A549 (cell line): Measurements from ENCODE around the gene TBX2. TPM values are rescaled to one million over a fixed set of nuclear protein-coding genes. Genes with fewer than 3 reads are reported as not detected.
"Not testable (repeated sequence)": the region's sequence is repeated elsewhere in the genome, so short reads cannot be mapped to it uniquely, and the experiment has no call there.

Source experiments
- ATAC-seq, 2 experiments: fragments of 200-7000 bp in 1 of 2; fragments of >200 bp in 1 of 2; cut with Nextera tagmentation in 1 of 2; cut with Tn5 transposase in 1 of 2; 3 replicates each; pipeline versions ENCODE4 v1.8.0 to v1.9.1; 2018 to 2020; ENCODE audit warnings: mild to moderate bottlenecking in 1 of 2, moderate library complexity in 1 of 2
- CTCF ChIA-PET: fragments of 300-600 bp; sonication (Branson Sonifier 250); formaldehyde crosslinking; extraction: SDS; loops from one replicate; lab custom pipeline; 2021; ENCODE audit warnings: antibody characterized with exemption, inconsistent platforms; lab: Yijun Ruan, JAX
- POLR2A ChIA-PET: fragments of 350-600 bp; formaldehyde crosslinking; extraction: SDS; loops from one replicate; lab custom pipeline; 2021; ENCODE audit warnings: antibody characterized with exemption, inconsistent platforms; lab: Yijun Ruan, JAX
- DNase-seq, 2 experiments: peaks; one replicate each; pipeline versions ENCODE4 v3.0.0 to v3.0.0-alpha.2; 2011 to 2016; ENCODE audit warnings: low read depth in 1 of 2, low spot score in 1 of 2
- FAIRE-seq: peaks from 2 replicates; lab custom pipeline; 2011; peaks lifted over from hg19 to GRCh38; lab: Jason Lieb, UNC
- H3K27ac ChIP-seq, 2 experiments: fragments of >200 bp; sonication (Bioruptor Twin); formaldehyde crosslinking; 3 replicates each; pipeline ENCODE4 v1.5.1; 2016 to 2017
- H3K4me1 ChIP-seq: fragments of >200 bp; sonication (Bioruptor Twin); formaldehyde crosslinking; 3 replicates; pipeline ENCODE4 v1.6.1; 2016
- H3K4me2 ChIP-seq: fragments of >200 bp; sonication (Bioruptor Twin); formaldehyde crosslinking; 3 replicates; pipeline ENCODE4 v1.6.1; 2016
- H3K4me3 ChIP-seq: fragments of >200 bp; sonication (Bioruptor Twin); formaldehyde crosslinking; 3 replicates; pipeline ENCODE4 v1.5.1; 2016
- H3K9me3 ChIP-seq: fragments of >200 bp; sonication (Bioruptor Twin); formaldehyde crosslinking; 3 replicates; pipeline ENCODE4 v1.6.1; 2016
- BHLHE40 ChIP-seq: IDR thresholded peaks from 2 replicates; pipeline ENCODE4 v1.6.1; 2012; ENCODE audit warnings: low read depth, low read length, inconsistent platforms
- E2F6 ChIP-seq: IDR thresholded peaks from 2 replicates; pipeline ENCODE4 v1.6.1; 2012; ENCODE audit warnings: low read depth, borderline replicate concordance
- EHF ChIP-seq: fragments of 250-450 bp; sonication (Bioruptor Pico); IDR thresholded peaks from 2 replicates; pipeline ENCODE4 v1.5.0; 2020; ENCODE audit warnings: mild to moderate bottlenecking
- EHMT2 ChIP-seq: fragments of 200-600 bp; sonication (generic); IDR thresholded peaks from 2 replicates; pipeline ENCODE4 v1.6.1; 2016; ENCODE audit warnings: antibody characterized with exemption, low read depth, mild to moderate bottlenecking, moderate library complexity
- ELK1 ChIP-seq: fragments of 150-350 bp; IDR thresholded peaks from 2 replicates; pipeline ENCODE4 v1.6.1; 2014; ENCODE audit warnings: low read depth, mild to moderate bottlenecking, low read length
- ESRRA ChIP-seq: fragments of 150-350 bp; IDR thresholded peaks from 2 replicates; pipeline ENCODE4 v1.6.1; 2014; ENCODE audit warnings: mild to moderate bottlenecking, low read length, borderline replicate concordance
- NFE2L2 ChIP-seq: fragments of 150-350 bp; conservative IDR thresholded peaks from 2 replicates; pipeline ENCODE4 v1.6.1; 2014; ENCODE audit warnings: low read length
- PHF8 ChIP-seq: fragments of 200-600 bp; sonication (generic); IDR thresholded peaks from 2 replicates; pipeline ENCODE4 v1.6.1; 2016; ENCODE audit warnings: low read depth, mild to moderate bottlenecking, antibody characterized with exemption, moderate library complexity, borderline replicate concordance
- POLR2AphosphoS2 ChIP-seq: conservative IDR thresholded peaks from 2 replicates; pipeline ENCODE4 v1.6.1; 2012; ENCODE audit warnings: low read length, improper control_type of control experiment, inconsistent platforms
- ZNF302 ChIP-seq: fragments of 250-450 bp; sonication (Bioruptor Pico); IDR thresholded peaks from 2 replicates; pipeline ENCODE4 v1.9.0; 2021; ENCODE audit warnings: inconsistent platforms, mild to moderate bottlenecking, moderate library complexity
- ZSCAN20 ChIP-seq: fragments of 250-450 bp; sonication (Bioruptor Pico); IDR thresholded peaks from 2 replicates; pipeline ENCODE4 v1.8.0; 2022; ENCODE audit warnings: mild to moderate bottlenecking, moderate library complexity
- WGBS: methylation state at CpG from one replicate; pipeline ENCODE4 v1.1.6; 2017; ENCODE audit errors: missing lambda C conversion rate; 5-methylcytosine and 5-hydroxymethylcytosine counted together
- polyA plus RNA-seq, 4 experiments: library from polyadenylated mRNA; depleted of rRNA in 3 of 4; stranded (reverse); fragments of >200 nt; fragmentation: RNase III in 1 of 4; extraction: RNeasy Plus Mini Kit Qiagen cat#74134 plus additional on column Dnase treatment in 1 of 4; gene quantifications; 2 replicates in 3 of 4; 3 replicates in 1 of 4; pipeline ENCODE4 v1.2.3, GENCODE V29; 2011 to 2017
- TF ChIP-seq, protein P1 (sequence below): fragments of 200-600 bp; sonication (generic); IDR thresholded peaks from 2 replicates; pipeline ENCODE4 v1.6.1; 2016; ENCODE audit warnings: antibody characterized with exemption, mild to moderate bottlenecking, moderate library complexity
- TF ChIP-seq, protein P2 (sequence below): fragments of 250-450 bp; sonication (Bioruptor Pico); IDR thresholded peaks from 2 replicates; pipeline ENCODE4 v1.5.0; 2021; ENCODE audit warnings: mild to moderate bottlenecking, moderate library complexity, borderline replicate concordance
- TF ChIP-seq, protein P3 (sequence below): fragments of >200 bp; sonication (Bioruptor Twin); formaldehyde crosslinking; IDR thresholded peaks from 3 replicates; pipeline ENCODE4 v1.6.1; 2016

Gene TBX2
- polyA plus RNA-seq, 2 of the 4 experiments (the other 2 are of a cell fraction), result 0.71 to 2.3 TPM

DNA sequence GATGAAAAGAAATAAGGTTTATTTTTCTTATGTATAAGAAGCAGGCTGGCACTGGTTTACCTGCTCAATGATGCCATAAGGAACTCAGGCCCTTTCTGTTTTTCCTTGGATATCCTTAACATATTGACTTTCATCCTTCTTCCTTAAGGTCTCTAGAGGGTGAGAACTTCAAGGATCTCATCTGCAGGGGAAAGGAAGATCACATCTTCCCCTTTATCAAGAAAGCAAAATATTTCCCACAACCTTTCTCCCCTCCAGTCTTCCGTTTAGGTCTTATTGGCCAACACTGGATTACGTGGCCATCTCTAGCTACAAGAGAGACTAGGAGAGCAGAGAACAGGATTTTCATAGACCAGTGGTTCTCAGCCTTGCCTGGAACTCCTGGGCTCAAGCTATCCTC lies 48.4 kb downstream of the TBX2 start:
- DNase-seq, result no peak
- H3K4me2 ChIP-seq, result no peak overlapping the region
- H3K27ac ChIP-seq, result no peak overlapping the region
- CTCF ChIA-PET, result interaction anchor here (0.7 to 1.7 kb wide), 8 partner anchors 13 to 135 kb away, joined by 3 to 5 read pairs (median 4); no protein-coding TSS in a partner anchor
- POLR2A ChIA-PET, result no interaction called here
- WGBS, result 83% methylated on average over 2 of the region's 2 CpGs
- H3K4me1 ChIP-seq, result peaks cover 13% of the 10 kb centered on the region
- TF ChIP-seq NFE2L2 (no peak), ESRRA (no peak), PHF8 (no peak), EHMT2 (no peak), ELK1 (no peak), E2F6 (no peak), EHF (CRISPR knock-in tag) (no peak), POLR2AphosphoS2 (no peak), ZNF302 (CRISPR knock-in tag) (no peak), BHLHE40 (no peak), ZSCAN20 (CRISPR knock-in tag) (no peak)
- TF ChIP-seq, protein P1, sequence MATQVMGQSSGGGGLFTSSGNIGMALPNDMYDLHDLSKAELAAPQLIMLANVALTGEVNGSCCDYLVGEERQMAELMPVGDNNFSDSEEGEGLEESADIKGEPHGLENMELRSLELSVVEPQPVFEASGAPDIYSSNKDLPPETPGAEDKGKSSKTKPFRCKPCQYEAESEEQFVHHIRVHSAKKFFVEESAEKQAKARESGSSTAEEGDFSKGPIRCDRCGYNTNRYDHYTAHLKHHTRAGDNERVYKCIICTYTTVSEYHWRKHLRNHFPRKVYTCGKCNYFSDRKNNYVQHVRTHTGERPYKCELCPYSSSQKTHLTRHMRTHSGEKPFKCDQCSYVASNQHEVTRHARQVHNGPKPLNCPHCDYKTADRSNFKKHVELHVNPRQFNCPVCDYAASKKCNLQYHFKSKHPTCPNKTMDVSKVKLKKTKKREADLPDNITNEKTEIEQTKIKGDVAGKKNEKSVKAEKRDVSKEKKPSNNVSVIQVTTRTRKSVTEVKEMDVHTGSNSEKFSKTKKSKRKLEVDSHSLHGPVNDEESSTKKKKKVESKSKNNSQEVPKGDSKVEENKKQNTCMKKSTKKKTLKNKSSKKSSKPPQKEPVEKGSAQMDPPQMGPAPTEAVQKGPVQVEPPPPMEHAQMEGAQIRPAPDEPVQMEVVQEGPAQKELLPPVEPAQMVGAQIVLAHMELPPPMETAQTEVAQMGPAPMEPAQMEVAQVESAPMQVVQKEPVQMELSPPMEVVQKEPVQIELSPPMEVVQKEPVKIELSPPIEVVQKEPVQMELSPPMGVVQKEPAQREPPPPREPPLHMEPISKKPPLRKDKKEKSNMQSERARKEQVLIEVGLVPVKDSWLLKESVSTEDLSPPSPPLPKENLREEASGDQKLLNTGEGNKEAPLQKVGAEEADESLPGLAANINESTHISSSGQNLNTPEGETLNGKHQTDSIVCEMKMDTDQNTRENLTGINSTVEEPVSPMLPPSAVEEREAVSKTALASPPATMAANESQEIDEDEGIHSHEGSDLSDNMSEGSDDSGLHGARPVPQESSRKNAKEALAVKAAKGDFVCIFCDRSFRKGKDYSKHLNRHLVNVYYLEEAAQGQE, result no peak
- TF ChIP-seq, protein P2, sequence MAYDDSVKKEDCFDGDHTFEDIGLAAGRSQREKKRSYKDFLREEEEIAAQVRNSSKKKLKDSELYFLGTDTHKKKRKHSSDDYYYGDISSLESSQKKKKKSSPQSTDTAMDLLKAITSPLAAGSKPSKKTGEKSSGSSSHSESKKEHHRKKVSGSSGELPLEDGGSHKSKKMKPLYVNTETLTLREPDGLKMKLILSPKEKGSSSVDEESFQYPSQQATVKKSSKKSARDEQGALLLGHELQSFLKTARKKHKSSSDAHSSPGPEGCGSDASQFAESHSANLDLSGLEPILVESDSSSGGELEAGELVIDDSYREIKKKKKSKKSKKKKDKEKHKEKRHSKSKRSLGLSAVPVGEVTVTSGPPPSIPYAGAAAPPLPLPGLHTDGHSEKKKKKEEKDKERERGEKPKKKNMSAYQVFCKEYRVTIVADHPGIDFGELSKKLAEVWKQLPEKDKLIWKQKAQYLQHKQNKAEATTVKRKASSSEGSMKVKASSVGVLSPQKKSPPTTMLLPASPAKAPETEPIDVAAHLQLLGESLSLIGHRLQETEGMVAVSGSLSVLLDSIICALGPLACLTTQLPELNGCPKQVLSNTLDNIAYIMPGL, result no peak
- TF ChIP-seq, protein P3, sequence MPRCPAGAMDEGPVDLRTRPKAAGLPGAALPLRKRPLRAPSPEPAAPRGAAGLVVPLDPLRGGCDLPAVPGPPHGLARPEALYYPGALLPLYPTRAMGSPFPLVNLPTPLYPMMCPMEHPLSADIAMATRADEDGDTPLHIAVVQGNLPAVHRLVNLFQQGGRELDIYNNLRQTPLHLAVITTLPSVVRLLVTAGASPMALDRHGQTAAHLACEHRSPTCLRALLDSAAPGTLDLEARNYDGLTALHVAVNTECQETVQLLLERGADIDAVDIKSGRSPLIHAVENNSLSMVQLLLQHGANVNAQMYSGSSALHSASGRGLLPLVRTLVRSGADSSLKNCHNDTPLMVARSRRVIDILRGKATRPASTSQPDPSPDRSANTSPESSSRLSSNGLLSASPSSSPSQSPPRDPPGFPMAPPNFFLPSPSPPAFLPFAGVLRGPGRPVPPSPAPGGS, result no peak
- ATAC-seq, result no peak
- FAIRE-seq, result no peak
- H3K4me3 ChIP-seq, result no peak overlapping the region
- H3K9me3 ChIP-seq, result no peaks in the 10 kb centered on the region

- 72% methylated on average over 4 of the region's 4 CpGs for WGBS
- H3K4me1 ChIP-seq, result peaks cover 13% of the 10 kb centered on the region
- H3K9me3 ChIP-seq, POLR2A ChIA-PET, DNase-seq, ATAC-seq, H3K27ac ChIP-seq, H3K4me2 ChIP-seq, H3K4me3 ChIP-seq, FAIRE-seq: not testable (repeated sequence)
- CTCF ChIA-PET, result interaction anchor here (0.9 to 1.4 kb wide), 8 partner anchors 9 to 390 kb away, joined by 3 to 6 read pairs (median 4); no protein-coding TSS in a partner anchor
These were observed 49.5 kb downstream of the TBX2 start for GRCh38 chr17:61449140-61449539.
